Testis (tissue), 2 donors: ENCODE data around the gene STRN4.

Experiments
- CTCF ChIP-seq, 3 experiments: fragments of 450-650 bp in 2 of 3; fragments of 200-600 bp in 1 of 3; sonication (generic) in 1 of 3; IDR thresholded peaks; one replicate each; pipeline ENCODE4 v1.5.1; 2016 to 2019; ENCODE audit warnings: antibody characterized with exemption in 3 of 3, mild to moderate bottlenecking in 2 of 3, moderate library complexity in 1 of 3
- POLR2A ChIP-seq: fragments of 450-650 bp; IDR thresholded peaks from one replicate; pipeline ENCODE4 v1.6.1; 2017; ENCODE audit warnings: antibody characterized with exemption, mild to moderate bottlenecking, moderate library complexity

GRCh38 chr19:46791944-46792343, 45.7 kb upstream of the STRN4 start:
- TF ChIP-seq CTCF (IDR thresholded peaks at IDR 0.05) = no peak
- TF ChIP-seq POLR2A = no peak
